Measurements from ENCODE around the gene GTF3A. TPM values are rescaled to one million over a fixed set of nuclear protein-coding genes. Genes with fewer than 3 reads are reported as not detected.

Gene GTF3A
- total and polyA plus RNA-seq, 8 donors = 66.6 to 124 (median 77.5) TPM

- no peaks in the 10 kb centered on the region for H3K36me3 ChIP-seq
- ATAC-seq (no peak), DNase-seq (no peak)
- intact Hi-C loops (cut with DNase I) = no loop called here
- TF ChIP-seq, protein P1, sequence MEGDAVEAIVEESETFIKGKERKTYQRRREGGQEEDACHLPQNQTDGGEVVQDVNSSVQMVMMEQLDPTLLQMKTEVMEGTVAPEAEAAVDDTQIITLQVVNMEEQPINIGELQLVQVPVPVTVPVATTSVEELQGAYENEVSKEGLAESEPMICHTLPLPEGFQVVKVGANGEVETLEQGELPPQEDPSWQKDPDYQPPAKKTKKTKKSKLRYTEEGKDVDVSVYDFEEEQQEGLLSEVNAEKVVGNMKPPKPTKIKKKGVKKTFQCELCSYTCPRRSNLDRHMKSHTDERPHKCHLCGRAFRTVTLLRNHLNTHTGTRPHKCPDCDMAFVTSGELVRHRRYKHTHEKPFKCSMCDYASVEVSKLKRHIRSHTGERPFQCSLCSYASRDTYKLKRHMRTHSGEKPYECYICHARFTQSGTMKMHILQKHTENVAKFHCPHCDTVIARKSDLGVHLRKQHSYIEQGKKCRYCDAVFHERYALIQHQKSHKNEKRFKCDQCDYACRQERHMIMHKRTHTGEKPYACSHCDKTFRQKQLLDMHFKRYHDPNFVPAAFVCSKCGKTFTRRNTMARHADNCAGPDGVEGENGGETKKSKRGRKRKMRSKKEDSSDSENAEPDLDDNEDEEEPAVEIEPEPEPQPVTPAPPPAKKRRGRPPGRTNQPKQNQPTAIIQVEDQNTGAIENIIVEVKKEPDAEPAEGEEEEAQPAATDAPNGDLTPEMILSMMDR (IDR thresholded peaks at IDR 0.05) = no peak
- no peaks in the 10 kb centered on the region for H3K4me1 ChIP-seq
- H3K27ac ChIP-seq = no peak overlapping the region
- no peaks in the 10 kb centered on the region for H3K9me3 ChIP-seq
- H3K27me3 ChIP-seq = peaks cover 0 to 23% of the 10 kb centered on the region in 2 donors
- no peak overlapping the region for H3K4me3 ChIP-seq
These were observed 45.3 kb upstream of the GTF3A start for GRCh38 chr13:27379126-27379525.

DNA sequence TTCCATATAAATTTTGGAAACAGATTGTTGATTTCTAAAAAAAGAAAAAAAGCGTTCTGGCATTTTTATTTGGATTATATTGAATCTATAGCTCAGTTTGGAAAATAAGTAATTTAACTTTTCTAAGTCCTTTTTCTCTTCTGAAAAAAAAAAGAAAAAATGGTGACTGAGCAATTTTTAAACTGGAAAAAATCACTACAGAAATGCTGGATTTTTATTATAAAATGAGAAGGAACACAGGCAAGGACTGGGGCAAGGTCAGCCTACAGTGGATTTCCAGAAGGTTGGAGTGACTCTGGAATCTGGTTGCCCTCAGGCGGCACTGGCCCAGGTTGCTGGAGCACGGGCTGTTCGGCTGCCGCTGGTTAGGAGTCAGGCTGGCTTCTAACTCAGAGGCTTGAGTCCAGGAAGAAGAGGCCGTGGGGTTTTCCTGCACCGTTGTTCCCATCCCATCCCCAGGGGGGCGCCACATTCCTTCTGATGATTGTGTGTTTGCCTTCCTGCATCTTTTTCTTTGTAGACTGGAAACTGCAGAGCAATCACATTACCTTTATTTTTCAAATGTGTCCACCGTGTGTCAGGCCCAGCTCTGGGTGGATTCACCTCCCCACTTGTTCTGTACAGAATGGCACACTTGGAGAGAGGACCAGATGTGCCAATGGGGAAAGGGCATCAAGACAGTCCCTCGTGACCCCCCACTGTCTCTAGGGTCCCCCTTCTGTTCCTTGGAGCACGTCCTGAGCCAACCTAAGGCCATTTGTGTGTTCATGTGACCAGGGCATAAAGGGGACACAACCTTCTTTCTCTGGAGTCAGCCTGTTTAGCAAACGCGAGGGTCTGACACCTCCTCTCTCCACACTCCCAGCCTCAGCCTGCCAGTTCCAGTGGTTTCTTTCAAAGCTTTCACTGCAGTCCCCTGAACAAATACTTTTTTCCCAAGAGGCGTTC, 44.5 kb upstream of the GTF3A start:
- H3K4me3 ChIP-seq = no peak overlapping the region
- ATAC-seq (peak; percentile 78), DNase-seq (peak in 1 of 4 donors; percentile 26)
- TF ChIP-seq, protein P1 (IDR thresholded peaks at IDR 0.05) = peak; percentile 34 to 47
- H3K36me3 ChIP-seq = no peaks in the 10 kb centered on the region
- no peaks in the 10 kb centered on the region for H3K4me1 ChIP-seq
- intact Hi-C loops (cut with DNase I) = no loop called here
- no peaks in the 10 kb centered on the region for H3K9me3 ChIP-seq
- peaks cover 0 to 16% of the 10 kb centered on the region in 2 donors for H3K27me3 ChIP-seq
- no peak overlapping the region for H3K27ac ChIP-seq

DNA sequence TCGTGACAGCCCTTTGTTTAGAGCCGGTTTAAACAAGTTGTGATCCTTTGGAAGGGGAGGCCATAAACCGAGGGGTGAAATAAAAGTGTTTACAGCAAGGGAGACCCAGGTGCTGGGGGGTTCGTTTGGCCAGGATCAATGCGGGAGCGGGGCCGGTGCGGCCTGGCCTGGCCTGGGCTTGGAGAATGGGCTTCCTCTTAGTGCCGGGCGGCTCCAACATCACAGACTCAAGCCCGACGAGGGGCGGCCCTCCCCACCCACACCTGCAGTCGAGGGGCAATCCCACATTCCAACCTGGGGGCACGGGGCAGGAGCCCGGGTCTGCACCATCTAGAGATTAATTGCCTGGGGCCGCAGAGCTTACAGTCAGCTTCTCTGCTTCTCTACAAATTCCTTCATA, 42.8 kb upstream of the GTF3A start:
- DNase-seq (no peak), ATAC-seq (no peak)
- no peak overlapping the region for H3K4me3 ChIP-seq
- H3K27me3 ChIP-seq = peaks cover 0 to 16% of the 10 kb centered on the region in 2 donors
- H3K27ac ChIP-seq = no peak overlapping the region
- intact Hi-C loops (cut with DNase I) = no loop called here
- no peaks in the 10 kb centered on the region for H3K36me3 ChIP-seq
- TF ChIP-seq, protein P1 (IDR thresholded peaks at IDR 0.05) = no peak
- H3K9me3 ChIP-seq = no peaks in the 10 kb centered on the region
- no peaks in the 10 kb centered on the region for H3K4me1 ChIP-seq

GRCh38 chr13:27383104-27383921, 41.1 kb upstream of the GTF3A start:
- H3K9me3 ChIP-seq = no peaks in the 10 kb centered on the region
- intact Hi-C loops (cut with DNase I) = no loop called here
- ATAC-seq (no peak), DNase-seq (no peak)
- H3K36me3 ChIP-seq = no peaks in the 10 kb centered on the region
- no peak overlapping the region for H3K27ac ChIP-seq
- TF ChIP-seq, protein P1 (IDR thresholded peaks at IDR 0.05) = no peak
- H3K27me3 ChIP-seq = peaks cover 0 to 16% of the 10 kb centered on the region in 2 donors
- H3K4me1 ChIP-seq = no peaks in the 10 kb centered on the region
- H3K4me3 ChIP-seq = no peak overlapping the region

- Histone ChIP-seq H3K4me3 (no peak overlapping the region), H3K9me3 (no peaks in the 10 kb centered on the region), H3K36me3 (no peaks in the 10 kb centered on the region), H3K27ac (no peak overlapping the region), H3K27me3 (peaks cover 0 to 16% of the 10 kb centered on the region in 2 donors), H3K4me1 (no peaks in the 10 kb centered on the region)
- intact Hi-C loops (cut with DNase I) = no loop called here
- ATAC-seq = no peak
- no peak for DNase-seq
- TF ChIP-seq, protein P1 (IDR thresholded peaks at IDR 0.05) = no peak
These were observed 40.1 kb upstream of the GTF3A start for GRCh38 chr13:27384285-27384684.
